HG03442 (cell line): ENCODE measurements around the gene CACNA2D2.

Experiments used
- ATAC-seq: cut with Tn5 transposase; IDR thresholded peaks from one replicate; pipeline ENCODE4 v1.9.1; 2021; ENCODE audit warnings: mild to moderate bottlenecking, moderate library complexity; ENCODE audit not compliant: unreplicated experiment

Gene CACNA2D2

DNA sequence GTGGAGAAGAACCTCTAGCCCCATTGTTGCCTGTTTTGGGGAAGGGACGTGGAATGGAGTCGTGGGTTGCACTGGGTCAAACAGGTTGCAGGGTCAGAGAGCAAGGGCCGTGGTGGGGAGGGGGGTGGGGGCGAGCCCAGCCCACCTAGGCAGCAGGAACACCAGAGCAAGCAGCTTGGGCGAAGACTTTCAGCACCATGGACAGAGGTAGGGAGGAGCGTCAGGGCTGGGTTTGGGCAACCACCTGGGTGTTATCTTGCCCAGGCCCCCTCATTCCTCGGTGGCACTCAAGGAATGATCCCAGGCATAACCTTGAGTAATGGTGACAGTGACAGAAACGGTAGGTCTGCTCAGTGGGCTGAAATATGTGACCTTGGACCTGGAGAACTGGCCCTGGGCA lies 98.2 kb downstream of the CACNA2D2 start:
- ATAC-seq: no peak

DNA sequence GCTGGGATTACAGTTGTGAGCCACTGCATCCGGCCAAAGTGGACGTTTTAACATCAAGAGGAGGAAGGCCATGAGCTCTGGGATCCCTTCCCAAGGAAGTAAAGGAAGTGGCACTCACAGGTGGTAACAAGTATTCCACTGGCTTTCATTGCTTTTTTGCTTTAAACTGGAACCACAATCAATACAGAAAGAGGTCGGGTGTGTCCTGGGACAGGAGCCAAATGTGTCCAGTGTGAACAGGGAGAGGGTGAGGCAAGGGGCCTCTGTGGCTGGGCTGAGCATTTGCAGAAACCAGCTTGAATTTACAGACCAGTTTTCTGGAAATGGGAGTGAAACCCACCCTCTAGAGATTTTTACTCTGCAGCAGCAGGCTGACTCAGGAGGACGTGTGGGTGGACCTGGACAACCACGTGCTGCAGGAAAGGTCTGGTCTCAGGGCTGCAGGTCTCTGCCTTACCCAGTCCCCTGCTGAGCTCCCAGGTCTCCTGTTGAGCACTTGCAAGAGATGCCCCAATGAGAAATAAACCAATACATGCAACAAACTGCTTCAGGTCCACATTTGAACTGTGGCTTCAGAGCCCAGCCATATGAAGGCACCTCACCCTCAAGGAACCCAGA lies 101.3 kb downstream of the CACNA2D2 start:
- no peak for ATAC-seq

DNA sequence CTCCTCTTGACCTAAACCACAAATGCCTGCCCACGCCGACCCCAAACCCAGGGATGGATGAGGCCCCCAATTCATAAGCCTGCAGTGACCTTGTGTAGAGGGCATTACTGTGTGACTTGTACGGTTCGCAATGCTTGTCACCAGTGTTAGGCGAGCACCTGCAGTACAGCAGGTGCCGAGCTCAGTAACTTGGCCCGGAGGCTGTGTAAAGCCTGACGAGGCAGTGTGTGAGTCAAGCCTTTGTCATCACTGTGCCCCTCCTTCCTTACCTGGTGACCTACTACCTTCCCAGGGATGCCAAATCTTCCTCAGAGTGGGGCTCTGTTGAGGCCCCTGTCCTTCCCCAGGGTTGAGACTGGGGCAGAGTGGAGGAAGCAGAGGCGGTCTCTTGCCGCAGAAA lies 106.9 kb downstream of the CACNA2D2 start:
- ATAC-seq: no peak

- ATAC-seq: no peak
Measured at GRCh38 chr3:50395070-50395860, 108.2 kb downstream of the CACNA2D2 start.

DNA sequence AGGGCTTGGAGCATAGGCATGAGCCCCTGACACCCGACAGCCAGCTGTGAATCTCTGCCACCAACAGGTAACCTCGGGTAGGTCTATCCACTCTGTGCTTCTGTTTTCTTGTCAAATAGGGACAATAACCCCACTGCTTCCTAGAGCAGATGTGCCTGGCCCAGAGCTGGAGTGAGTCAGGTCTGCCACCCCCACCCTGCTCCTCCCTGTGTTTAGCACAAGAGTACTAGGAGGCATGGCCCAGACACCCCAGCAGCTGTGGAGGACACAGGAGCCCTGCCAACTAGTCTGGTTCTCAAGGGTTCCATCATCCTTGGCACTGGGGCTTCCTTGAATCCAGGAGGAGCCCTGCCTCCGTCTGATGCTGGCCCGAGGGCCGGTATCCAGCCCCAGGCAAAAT lies 110.4 kb downstream of the CACNA2D2 start:
- ATAC-seq: no peak

DNA sequence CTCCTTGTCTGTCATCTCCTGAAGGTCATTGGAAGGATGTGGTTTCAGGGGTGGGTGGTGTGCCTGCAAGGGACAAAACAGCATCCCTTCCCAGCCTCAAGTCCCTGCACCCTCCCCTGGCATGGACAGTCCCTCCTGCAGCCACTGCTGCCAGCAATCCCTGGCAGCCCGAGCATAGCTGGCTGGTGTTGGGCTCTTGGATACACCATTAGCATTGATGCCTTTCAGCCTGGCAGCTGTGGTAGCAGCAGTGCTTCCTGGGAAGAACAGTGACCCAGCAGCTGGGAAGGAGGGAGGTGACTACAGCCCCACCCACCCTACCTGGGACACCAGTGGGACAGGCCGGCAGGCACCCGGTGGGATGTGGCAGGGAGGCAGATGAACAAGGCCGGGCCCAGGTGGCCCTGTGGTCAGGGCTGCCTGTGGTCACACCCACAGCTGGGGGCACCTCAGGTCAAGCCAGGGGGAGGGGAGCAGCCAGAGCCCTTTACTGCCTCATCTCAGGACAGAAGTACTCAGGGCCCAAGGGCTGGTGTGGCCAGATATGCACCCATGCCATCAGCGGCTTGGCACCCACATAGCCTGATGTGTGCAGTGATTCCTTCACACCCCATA lies 111.2 kb downstream of the CACNA2D2 start:
- ATAC-seq: no peak

DNA sequence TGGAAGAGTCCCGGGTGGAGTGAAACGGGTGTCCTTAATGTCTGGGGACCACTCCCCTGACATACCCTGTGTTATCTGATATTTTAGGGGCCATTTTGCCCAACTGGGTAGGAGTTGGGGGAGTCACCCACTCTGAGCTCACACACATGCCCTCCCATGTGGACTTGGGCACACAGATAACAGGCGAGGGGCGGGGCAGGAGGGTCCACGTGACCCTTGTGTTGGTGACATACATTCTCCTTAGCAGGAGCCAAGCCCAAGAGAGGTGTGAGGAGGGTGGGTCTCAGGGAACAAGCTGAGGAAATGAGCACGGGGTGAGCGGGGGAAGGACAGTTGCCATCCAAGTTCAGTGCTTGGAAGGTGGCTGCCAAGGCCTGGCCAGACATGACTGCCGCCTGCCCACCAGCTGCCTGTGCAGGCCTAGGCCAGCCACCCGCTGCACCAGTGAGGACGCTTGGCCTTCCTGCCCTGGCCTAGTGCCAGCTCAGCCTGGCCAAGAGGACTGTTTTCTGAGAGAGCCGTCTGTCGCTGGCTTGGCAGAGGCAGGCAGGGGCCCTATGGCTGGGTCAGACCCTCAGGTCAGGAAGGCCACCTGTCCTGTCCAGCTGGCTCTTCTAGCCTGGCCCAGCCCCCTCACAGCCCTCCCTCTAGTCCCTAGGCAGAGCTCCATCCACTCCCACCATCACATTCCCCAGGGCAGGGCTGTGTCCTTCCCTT lies 112.8 kb downstream of the CACNA2D2 start:
- no peak for ATAC-seq

GRCh38 chr3:50389414-50389767 lies 114.0 kb downstream of the CACNA2D2 start:
- ATAC-seq: no peak

GRCh38 chr3:50388720-50389413 lies 114.6 kb downstream of the CACNA2D2 start:
- ATAC-seq: no peak

- no peak for ATAC-seq
Measured at GRCh38 chr3:50388016-50388719, 115.3 kb downstream of the CACNA2D2 start.

DNA sequence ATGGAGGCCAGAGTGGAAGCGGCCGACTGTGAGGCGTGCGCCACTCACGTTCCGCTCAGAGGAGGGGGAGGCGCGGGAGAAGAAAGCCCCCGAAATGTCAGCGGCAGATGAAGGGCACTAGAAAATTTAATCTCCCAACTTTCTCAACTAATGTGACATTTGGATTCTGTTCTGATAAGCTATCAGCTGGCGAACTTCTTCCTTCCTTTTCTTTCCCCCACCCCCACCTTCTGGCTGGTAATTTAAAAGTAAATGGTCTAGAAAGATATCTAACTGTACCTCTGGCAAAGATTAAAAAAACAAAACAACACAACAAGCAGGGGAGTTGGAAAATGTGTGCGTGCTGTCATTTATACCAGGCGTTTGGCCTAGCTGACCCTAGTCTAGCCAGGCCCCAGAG lies 117.7 kb downstream of the CACNA2D2 start:
- ATAC-seq: no peak

- ATAC-seq: no peak
Measured at GRCh38 chr3:50383750-50384149, 119.7 kb downstream of the CACNA2D2 start.

GRCh38 chr3:50382722-50383121 lies 120.7 kb downstream of the CACNA2D2 start:
- ATAC-seq: no peak

DNA sequence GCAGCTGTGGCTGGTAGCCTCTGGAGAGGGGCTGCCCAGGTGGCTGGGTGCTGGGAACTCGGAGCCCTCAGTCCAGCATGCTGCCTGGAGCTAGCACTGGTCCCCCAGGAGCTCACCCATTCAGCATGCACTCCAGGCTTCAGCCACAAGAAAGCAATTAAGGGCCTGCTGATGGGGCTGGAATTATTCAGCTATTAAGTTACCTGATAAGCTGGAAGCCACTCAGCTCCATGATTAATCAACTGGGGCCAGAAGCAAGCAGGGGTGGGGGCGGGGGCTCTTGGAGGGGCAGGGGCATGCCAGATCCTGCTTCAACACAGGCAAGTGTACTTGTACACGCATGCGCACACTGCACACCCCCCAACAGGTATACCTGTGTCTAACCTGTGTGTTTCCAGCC lies 122.1 kb downstream of the CACNA2D2 start:
- ATAC-seq: no peak

DNA sequence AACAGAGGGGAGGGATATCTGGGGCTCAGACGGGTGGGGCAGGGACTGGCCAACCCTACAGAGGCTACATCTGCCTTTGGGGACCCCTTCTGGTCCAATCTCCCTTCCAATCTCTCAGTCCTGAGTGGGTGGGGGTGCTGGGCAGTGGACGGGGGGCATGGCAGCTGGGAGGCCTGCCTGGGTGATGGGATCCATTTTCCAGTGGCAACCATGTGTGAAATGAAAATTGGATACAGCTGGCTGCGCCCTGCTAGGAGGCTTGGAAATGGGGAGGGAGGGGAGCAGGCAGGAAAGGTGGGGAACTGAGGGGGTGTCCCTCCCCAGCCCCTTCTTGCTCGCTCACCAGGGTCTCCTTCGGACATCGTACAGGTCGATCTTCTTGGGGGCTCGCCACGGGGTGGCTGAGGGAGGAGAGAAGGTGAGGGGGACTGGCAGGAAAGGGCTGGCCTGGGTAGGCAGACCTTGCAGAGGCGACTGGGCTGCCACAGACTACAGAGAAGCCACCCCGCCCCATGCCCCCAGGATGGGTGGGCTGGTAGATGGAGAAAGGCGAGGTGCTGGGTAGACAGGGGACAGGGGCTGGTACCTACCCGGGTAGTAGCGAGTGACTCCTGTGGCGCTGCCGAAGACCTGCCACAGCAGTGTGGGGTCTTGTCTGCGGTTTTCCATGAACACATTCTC lies 122.9 kb downstream of the CACNA2D2 start:
- no peak for ATAC-seq

DNA sequence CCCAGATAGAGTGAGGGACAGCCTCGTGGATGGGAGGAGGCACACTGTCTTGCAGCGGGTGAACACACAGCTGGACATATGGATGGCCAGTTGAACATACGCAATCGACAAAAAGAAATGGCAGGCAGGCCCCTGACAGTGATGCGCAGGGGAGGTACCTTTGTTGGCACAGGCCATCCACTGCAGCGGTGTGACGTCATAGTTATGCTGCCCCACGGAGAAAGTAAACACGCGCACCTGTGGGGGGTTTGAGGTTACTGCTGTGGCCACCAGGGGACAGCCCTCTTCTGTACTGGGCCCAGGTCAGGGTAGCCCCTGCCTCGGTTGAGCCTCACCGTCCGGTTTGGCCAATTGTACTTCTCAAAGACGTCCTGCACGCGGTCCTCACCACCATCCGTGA lies 124.7 kb downstream of the CACNA2D2 start:
- no peak for ATAC-seq

GRCh38 chr3:50378024-50378423 lies 125.4 kb downstream of the CACNA2D2 start:
- ATAC-seq: no peak

DNA sequence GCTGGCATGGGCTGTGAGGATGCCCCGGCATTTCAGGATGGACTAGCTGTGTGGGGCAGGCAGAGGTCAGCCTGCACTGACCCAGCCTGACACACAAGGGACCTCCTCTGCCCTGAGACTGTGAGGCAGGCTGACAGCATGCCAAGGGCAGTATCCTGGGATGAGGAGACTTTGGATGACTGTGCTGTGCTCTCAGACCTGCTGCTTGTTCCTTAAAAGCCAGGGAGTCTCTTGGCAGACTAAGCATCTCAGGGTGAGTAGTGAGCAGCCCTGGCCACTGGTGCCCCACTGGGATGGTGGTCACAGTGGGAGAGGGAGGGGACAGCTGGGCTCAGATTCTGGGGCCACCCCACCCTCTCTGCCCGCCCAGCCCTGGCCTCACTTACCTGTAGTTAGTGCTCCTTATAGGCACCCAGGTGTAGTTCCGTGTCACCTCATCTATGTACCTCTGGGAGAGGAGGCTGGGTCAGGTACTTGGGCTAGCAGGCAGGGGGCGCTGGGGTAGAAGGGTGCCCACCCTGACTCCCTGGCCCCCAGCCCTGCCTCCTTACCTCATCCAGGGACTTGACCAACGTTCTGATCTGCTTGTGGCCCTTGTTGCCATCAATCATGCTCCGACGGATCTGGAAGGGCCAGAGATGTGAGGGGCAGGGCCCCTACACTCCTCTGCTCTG lies 128.0 kb downstream of the CACNA2D2 start:
- no peak for ATAC-seq
